ENCODE results near the gene ALDH1A1.

The ALDH1A1 gene

DNA sequence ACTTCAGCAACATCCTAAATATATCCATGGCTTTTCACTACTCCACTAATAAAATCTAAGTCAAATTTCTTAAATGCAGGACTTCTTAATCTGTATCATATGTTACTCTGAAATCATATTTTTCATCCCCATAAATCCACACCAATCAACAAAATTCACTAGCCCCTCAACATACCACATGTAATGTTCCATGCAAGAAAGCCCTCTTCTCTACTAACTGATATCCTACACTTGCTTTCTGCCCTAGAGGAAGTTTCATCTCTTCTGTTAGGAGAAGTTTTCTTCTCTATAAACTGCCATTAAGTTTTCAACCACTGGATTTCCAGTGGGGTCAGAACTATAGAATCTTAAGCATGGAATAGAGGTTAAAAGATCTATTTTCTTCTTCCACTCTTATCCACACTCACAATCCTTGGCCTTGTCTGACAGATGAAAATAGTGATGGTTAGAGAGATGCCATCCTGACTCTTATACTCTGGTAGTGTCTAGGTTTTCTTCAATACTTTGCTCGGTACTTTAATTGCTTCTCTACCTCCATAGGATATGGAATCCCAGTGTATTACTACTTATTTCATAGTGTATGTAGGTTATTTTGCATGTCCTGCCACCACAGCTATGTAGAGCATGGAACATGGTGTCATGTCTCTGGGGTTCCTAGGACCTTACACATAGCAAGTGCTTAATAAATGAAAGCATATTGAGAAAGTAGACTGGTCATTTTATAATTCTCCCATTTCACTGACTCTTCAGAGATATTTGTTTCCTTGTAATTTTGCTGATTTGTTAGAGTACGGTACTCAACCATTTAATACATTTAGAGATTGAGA, 48.4 kb downstream of the ALDH1A1 start:
- no peak for DNase-seq
- Mint-ChIP-seq H3K27ac (no peak overlapping the region), H3K36me3 (ENCODE audit: low read depth) (no peaks in the 10 kb centered on the region), H3K9me3 (no peaks in the 10 kb centered on the region), H3K27me3 (ENCODE audit: low read depth, poor library complexity) (peaks cover 3% of the 10 kb centered on the region), H3K4me1 (no peaks in the 10 kb centered on the region), H3K4me3 (no peak overlapping the region)
- TF ChIP-seq CTCF (IDR thresholded peaks at IDR 0.05), result no peak

DNA sequence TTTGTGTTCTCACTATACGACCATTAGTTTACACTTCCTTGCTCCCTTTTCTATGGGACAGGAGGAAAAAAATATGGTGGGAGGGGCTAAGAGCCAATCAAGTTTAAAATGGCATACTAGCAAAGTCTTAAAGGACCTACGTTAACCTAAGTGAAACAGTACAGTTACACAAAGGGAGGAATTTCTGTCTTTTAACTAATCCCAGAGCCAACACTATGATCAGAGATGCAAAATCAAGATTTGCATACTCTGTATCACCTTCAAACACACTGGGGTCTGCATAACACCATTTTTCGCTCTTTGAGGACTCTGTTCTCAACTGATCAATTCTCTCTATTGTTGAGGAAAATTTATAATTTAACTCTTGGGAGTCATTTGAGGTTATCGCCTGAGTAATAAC, 49.8 kb downstream of the ALDH1A1 start:
- DNase-seq, result no peak
- H3K27me3 Mint-ChIP-seq (ENCODE audit: low read depth, poor library complexity), result peaks cover 4% of the 10 kb centered on the region
- no peak overlapping the region for H3K27ac Mint-ChIP-seq
- H3K4me3 Mint-ChIP-seq, result no peak overlapping the region
- no peaks in the 10 kb centered on the region for H3K36me3 Mint-ChIP-seq (ENCODE audit: low read depth)
- no peak for TF ChIP-seq CTCF (IDR thresholded peaks at IDR 0.05)
- H3K9me3 Mint-ChIP-seq, result no peaks in the 10 kb centered on the region
- H3K4me1 Mint-ChIP-seq, result no peaks in the 10 kb centered on the region

DNA sequence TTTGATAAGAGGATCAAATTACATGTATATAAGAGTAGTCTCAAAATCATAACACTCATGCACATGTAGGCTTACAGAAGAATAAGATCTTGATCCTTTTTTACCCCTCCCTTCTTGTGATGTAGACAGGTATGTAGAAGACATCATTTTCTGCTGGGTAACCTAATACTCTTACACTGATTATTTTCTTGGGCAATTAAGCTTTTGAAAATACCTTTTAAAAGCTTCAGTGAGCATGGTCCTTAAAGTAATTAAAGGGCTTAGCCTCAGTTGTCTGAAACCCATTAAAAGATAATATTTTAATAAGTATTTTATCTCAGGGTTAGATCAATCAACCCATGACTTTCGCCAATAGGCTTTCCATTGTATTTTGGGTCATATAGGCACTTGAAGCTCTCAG, 50.6 kb downstream of the ALDH1A1 start:
- H3K4me3 Mint-ChIP-seq, result no peak overlapping the region
- H3K4me1 Mint-ChIP-seq, result no peaks in the 10 kb centered on the region
- TF ChIP-seq CTCF (IDR thresholded peaks at IDR 0.05), result no peak

DNA sequence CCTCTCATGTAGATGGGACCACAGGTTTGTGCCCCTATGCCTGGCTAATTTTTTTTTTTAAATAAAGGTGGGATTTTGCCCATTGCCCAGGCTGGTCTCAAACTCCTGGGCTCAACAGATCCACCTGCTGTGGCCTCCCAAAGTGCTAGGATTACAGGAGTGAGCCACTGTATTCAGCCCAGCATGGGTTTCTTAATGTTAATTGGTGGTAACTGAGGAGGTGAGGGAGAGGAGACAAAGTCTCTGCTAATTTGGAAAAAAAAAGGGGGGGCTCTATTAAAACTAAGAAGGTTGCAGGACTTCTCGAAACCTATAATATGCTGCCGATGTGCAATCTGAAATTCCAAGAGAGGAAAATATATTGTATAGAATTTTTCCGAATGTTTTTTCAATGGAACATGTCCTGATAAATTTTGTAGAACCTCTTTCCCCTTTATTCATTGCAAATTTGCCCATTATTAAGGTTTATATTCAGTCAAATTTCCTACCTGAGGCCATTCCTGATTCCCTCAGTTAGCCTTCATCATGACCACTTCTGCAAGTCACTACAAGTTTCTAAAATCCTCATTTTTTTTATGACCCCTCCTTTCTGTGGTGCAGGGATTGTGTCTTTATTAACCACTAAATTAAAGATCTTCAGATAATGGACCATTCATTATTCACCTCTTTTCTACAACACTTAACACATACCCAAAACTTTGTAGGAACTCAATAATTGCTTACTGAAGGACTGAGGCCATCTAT, 52.9 kb downstream of the ALDH1A1 start:
- Mint-ChIP-seq H3K27ac (no peak overlapping the region), H3K27me3 (ENCODE audit: low read depth, poor library complexity) (peaks cover 4% of the 10 kb centered on the region), H3K4me3 (no peak overlapping the region), H3K4me1 (no peaks in the 10 kb centered on the region), H3K9me3 (no peaks in the 10 kb centered on the region), H3K36me3 (ENCODE audit: low read depth) (no peaks in the 10 kb centered on the region)
- no peak for TF ChIP-seq CTCF (IDR thresholded peaks at IDR 0.05)
- no peak for DNase-seq

More for the DNA sequence above, 50.6 kb downstream of the ALDH1A1 start:
- DNase-seq, result no peak
- Mint-ChIP-seq H3K27ac (no peak overlapping the region), H3K36me3 (ENCODE audit: low read depth) (no peaks in the 10 kb centered on the region), H3K9me3 (no peaks in the 10 kb centered on the region), H3K27me3 (ENCODE audit: low read depth, poor library complexity) (peaks cover 4% of the 10 kb centered on the region)

DNA sequence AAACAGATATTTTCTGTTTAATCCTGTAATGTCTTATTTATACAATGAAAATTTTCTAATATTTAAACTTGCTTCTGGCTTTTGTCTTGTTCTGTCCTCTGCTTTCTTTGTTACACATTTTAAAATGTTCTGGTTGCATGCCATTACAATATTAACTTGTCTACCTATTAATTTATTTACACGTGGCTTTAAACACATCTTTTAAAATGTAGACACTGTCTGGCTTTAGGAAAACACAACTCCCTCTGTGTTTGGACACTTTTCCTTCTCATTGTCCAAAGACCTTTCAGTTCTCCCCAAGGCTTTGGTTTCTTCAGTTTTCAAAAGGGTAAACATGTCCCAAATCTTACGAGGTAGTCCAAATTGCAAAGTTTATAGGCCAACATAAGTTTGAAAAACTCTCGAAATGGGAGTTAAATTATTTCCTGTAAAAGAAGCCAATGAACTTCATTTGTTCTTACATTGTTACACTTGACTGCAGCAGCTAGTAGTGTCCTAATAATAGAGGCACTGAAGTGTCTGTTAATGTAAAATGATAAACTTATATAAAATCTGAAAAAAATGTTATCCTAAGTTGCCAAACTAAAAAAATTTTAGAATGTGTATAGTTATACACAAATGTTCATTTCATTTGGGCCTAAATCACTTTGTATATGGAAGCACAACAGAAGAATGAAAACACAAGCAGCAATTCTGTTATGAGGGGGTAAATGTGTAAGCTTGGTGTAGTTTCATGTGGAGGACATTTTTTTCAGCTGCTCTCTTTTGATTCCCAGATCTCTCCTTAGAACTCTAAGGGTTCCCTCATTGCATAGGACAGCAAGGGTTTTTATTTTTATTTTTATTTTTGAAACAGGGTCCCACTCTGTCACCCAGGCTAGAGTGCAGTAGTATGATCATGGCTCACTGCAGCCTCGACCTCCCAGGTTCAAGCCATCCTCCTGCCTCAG, 53.8 kb downstream of the ALDH1A1 start:
- Mint-ChIP-seq H3K9me3 (no peaks in the 10 kb centered on the region), H3K4me1 (no peaks in the 10 kb centered on the region), H3K27ac (no peak overlapping the region), H3K27me3 (ENCODE audit: low read depth, poor library complexity) (peaks cover 4% of the 10 kb centered on the region), H3K4me3 (no peak overlapping the region), H3K36me3 (ENCODE audit: low read depth) (no peaks in the 10 kb centered on the region)
- no peak for DNase-seq
- no peak for TF ChIP-seq CTCF (IDR thresholded peaks at IDR 0.05)
